Liver (tissue), 9 donors: ENCODE measurements around the gene CGB3. TPM values are rescaled to one million over a fixed set of nuclear protein-coding genes. Genes with fewer than 3 reads are reported as not detected.

Experiments
- DNase-seq: peaks from one replicate; pipeline ENCODE4 v3.0.0-alpha.2; 2017; ENCODE audit warnings: low spot score
- H3K27ac ChIP-seq, 2 donors: one replicate each; pipeline ENCODE4 v1.7.0; 2013; ENCODE audit warnings: inconsistent platforms in 2 of 2, low read length in 2 of 2, control low read depth in 1 of 2, low read depth in 1 of 2, mild to moderate bottlenecking in 1 of 2
- H3K27me3 ChIP-seq, 4 donors: one replicate each; pipeline versions ENCODE4 v1.6.1 to v1.7.0; 2013; ENCODE audit warnings: low read length in 3 of 4, inconsistent platforms in 1 of 4, mild to moderate bottlenecking in 1 of 4, moderate library complexity in 1 of 4; ENCODE audit not compliant: control insufficient read depth in 4 of 4, insufficient read depth in 4 of 4
- H3K36me3 ChIP-seq, 4 donors: one replicate each; pipeline versions ENCODE4 v1.6.1 to v1.7.0; 2013; ENCODE audit warnings: low read length in 3 of 4, mild to moderate bottlenecking in 3 of 4, low read depth in 1 of 4, moderate library complexity in 1 of 4; ENCODE audit not compliant: control insufficient read depth in 4 of 4, insufficient read depth in 3 of 4
- H3K4me1 ChIP-seq, 4 donors: one replicate each; pipeline versions ENCODE4 v1.6.1 to v1.7.0; 2013; ENCODE audit warnings: low read length in 3 of 4, mild to moderate bottlenecking in 3 of 4, moderate library complexity in 1 of 4; ENCODE audit not compliant: control insufficient read depth in 4 of 4, insufficient read depth in 4 of 4
- H3K4me3 ChIP-seq, 3 donors: one replicate each; pipeline versions ENCODE4 v1.6.1 to v1.7.0; 2013; ENCODE audit warnings: low read length in 3 of 3, control low read depth in 1 of 3, low read depth in 1 of 3, mild to moderate bottlenecking in 1 of 3
- H3K9ac ChIP-seq, 2 donors: one replicate each; pipeline ENCODE4 v1.7.0; 2013; ENCODE audit warnings: low read length in 2 of 2, mild to moderate bottlenecking in 2 of 2, moderate library complexity in 2 of 2, control low read depth in 1 of 2, low read depth in 1 of 2
- H3K9me3 ChIP-seq, 4 donors: one replicate each; pipeline versions ENCODE4 v1.6.1 to v1.7.0; 2013; ENCODE audit warnings: low read length in 3 of 4; ENCODE audit not compliant: control insufficient read depth in 4 of 4
- EGR1 ChIP-seq, 2 donors: IDR thresholded peaks; 2 replicates each; pipeline ENCODE4 v1.6.1; 2016 to 2018; ENCODE audit warnings: antibody characterized with exemption in 2 of 2, low read depth in 2 of 2
- FOXA2 ChIP-seq: IDR thresholded peaks from 2 replicates; pipeline ENCODE4 v1.6.1; 2016; ENCODE audit warnings: antibody characterized with exemption
- GABPA ChIP-seq, 2 donors: IDR thresholded peaks in 1 of 2; conservative IDR thresholded peaks in 1 of 2; 2 replicates each; pipeline ENCODE4 v1.6.1; 2016; ENCODE audit warnings: antibody characterized with exemption in 2 of 2, mild to moderate bottlenecking in 1 of 2, moderate library complexity in 1 of 2
- HNF4A ChIP-seq, 2 donors: conservative IDR thresholded peaks; 2 replicates each; pipeline ENCODE4 v1.6.1; 2016; ENCODE audit warnings: antibody characterized with exemption in 2 of 2, mild to moderate bottlenecking in 2 of 2
- HNF4G ChIP-seq: IDR thresholded peaks from 2 replicates; pipeline ENCODE4 v1.6.1; 2016; ENCODE audit warnings: antibody characterized with exemption
- JUND ChIP-seq, 2 donors: IDR thresholded peaks; 2 replicates each; pipeline ENCODE4 v1.6.1; 2016; ENCODE audit warnings: antibody characterized with exemption in 2 of 2
- NR2F2 ChIP-seq: IDR thresholded peaks from 2 replicates; pipeline ENCODE4 v1.6.1; 2016; ENCODE audit warnings: antibody characterized with exemption
- RAD21 ChIP-seq, 2 donors: IDR thresholded peaks; 2 replicates each; pipeline ENCODE4 v1.6.1; 2016; ENCODE audit warnings: antibody characterized with exemption in 2 of 2, mild to moderate bottlenecking in 2 of 2
- RXRA ChIP-seq, 2 donors: IDR thresholded peaks; 2 replicates each; pipeline ENCODE4 v1.6.1; 2017 to 2018; ENCODE audit warnings: antibody characterized with exemption in 2 of 2, mild to moderate bottlenecking in 1 of 2
- TAF1 ChIP-seq: conservative IDR thresholded peaks from 2 replicates; pipeline ENCODE4 v1.6.1; 2016; ENCODE audit warnings: antibody characterized with exemption, mild to moderate bottlenecking
- WGBS: extraction: QIAGEN DNeasy Blood & Tissue Kit; methylation state at CpG from one replicate; pipeline ENCODE4 v1.1.7; 2013; 5-methylcytosine and 5-hydroxymethylcytosine counted together
- polyA plus RNA-seq, 2 donors: library from polyadenylated mRNA; stranded (reverse) in 1 of 2; unstranded in 1 of 2; fragments of 200-250 nt in 1 of 2; fragments of >200 nt in 1 of 2; fragmentation: Nextera tagmentation in 1 of 2; extraction: Ambion mirVana in 1 of 2; gene quantifications; one replicate each; pipeline versions ENCODE4 v1.2.1 to v1.2.3, GENCODE V29; 2013 to 2015
- total RNA-seq, 2 donors: library from RNA; depleted of rRNA; stranded (reverse); fragments of >200 nt; gene quantifications; one replicate each; pipeline ENCODE4 v1.2.3, GENCODE V29; 2014
- TF ChIP-seq, protein P1 (sequence below): IDR thresholded peaks from 2 replicates; pipeline ENCODE4 v1.6.1; 2016; ENCODE audit warnings: antibody characterized with exemption
- TF ChIP-seq, protein P2 (sequence below): IDR thresholded peaks from 2 replicates; pipeline ENCODE4 v1.6.1; 2016; ENCODE audit warnings: antibody characterized with exemption
- TF ChIP-seq, protein P3 (sequence below): IDR thresholded peaks from 2 replicates; pipeline ENCODE4 v1.6.1; 2016; ENCODE audit warnings: antibody characterized with exemption, mild to moderate bottlenecking
- TF ChIP-seq, protein P4 (sequence below): fragments of 150-350 bp; IDR thresholded peaks from 2 replicates; pipeline ENCODE4 v1.5.1; 2017; ENCODE audit warnings: improper control_type of control experiment, low read depth, low read length; ENCODE audit not compliant: missing input control
- TF ChIP-seq, protein P5 (sequence below): IDR thresholded peaks from 2 replicates; pipeline ENCODE4 v1.6.1; 2016; ENCODE audit warnings: antibody characterized with exemption
- donor health status: healthy.
- donor health status: healthy.
- donor health status: healthy.
- donor health status: healthy.
- donor health status: healthy.

The CGB3 gene
- total and polyA plus RNA-seq, 4 donors, result not detected

DNA sequence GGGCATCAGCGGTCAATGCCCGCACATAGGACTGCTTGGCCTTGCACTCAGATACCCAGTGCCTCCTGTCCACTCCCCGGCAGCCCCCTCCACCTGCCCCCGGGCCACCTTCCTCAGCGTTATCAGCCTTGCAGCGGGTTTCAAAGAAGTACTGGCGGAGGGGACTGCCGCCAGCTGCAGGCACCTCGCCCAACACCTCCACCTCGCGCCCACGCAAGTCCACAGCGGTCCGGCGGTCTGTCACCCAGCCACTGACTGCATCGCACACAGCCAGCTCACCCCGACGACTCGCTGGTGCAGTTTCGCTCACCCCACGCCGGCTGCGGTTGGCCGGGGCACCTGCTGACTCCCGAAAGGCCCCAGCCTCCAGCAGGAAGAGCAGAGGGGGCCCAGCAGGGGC lies 37.3 kb upstream of the CGB3 start:
- Histone ChIP-seq H3K4me1 (peaks cover 0 to 16% (median 9%) of the 10 kb centered on the region in 4 donors), H3K36me3 (no peaks in the 10 kb centered on the region), H3K27me3 (no peaks in the 10 kb centered on the region), H3K27ac (no peak overlapping the region), H3K9me3 (no peaks in the 10 kb centered on the region), H3K4me3 (no peak overlapping the region), H3K9ac (no peak overlapping the region)
- WGBS, result 70% methylated on average over 25 of the region's 25 CpGs
- TF ChIP-seq FOXA2, result no peak
- TF ChIP-seq, protein P1, sequence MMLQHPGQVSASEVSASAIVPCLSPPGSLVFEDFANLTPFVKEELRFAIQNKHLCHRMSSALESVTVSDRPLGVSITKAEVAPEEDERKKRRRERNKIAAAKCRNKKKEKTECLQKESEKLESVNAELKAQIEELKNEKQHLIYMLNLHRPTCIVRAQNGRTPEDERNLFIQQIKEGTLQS, result no peak
- no peak for TF ChIP-seq GABPA (IDR thresholded peaks at IDR 0.05 in 1 of 2, conservative IDR thresholded peaks at IDR 0.05 in 1 of 2)
- no peak for TF ChIP-seq TAF1
- TF ChIP-seq, protein P2, sequence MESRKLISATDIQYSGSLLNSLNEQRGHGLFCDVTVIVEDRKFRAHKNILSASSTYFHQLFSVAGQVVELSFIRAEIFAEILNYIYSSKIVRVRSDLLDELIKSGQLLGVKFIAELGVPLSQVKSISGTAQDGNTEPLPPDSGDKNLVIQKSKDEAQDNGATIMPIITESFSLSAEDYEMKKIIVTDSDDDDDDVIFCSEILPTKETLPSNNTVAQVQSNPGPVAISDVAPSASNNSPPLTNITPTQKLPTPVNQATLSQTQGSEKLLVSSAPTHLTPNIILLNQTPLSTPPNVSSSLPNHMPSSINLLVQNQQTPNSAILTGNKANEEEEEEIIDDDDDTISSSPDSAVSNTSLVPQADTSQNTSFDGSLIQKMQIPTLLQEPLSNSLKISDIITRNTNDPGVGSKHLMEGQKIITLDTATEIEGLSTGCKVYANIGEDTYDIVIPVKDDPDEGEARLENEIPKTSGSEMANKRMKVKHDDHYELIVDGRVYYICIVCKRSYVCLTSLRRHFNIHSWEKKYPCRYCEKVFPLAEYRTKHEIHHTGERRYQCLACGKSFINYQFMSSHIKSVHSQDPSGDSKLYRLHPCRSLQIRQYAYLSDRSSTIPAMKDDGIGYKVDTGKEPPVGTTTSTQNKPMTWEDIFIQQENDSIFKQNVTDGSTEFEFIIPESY, result no peak
- no peak for TF ChIP-seq JUND (IDR thresholded peaks at IDR 0.05)
- TF ChIP-seq NR2F2, result no peak
- TF ChIP-seq RAD21 (IDR thresholded peaks at IDR 0.05), result no peak
- TF ChIP-seq HNF4A (conservative IDR thresholded peaks at IDR 0.05), result no peak
- TF ChIP-seq, protein P3, sequence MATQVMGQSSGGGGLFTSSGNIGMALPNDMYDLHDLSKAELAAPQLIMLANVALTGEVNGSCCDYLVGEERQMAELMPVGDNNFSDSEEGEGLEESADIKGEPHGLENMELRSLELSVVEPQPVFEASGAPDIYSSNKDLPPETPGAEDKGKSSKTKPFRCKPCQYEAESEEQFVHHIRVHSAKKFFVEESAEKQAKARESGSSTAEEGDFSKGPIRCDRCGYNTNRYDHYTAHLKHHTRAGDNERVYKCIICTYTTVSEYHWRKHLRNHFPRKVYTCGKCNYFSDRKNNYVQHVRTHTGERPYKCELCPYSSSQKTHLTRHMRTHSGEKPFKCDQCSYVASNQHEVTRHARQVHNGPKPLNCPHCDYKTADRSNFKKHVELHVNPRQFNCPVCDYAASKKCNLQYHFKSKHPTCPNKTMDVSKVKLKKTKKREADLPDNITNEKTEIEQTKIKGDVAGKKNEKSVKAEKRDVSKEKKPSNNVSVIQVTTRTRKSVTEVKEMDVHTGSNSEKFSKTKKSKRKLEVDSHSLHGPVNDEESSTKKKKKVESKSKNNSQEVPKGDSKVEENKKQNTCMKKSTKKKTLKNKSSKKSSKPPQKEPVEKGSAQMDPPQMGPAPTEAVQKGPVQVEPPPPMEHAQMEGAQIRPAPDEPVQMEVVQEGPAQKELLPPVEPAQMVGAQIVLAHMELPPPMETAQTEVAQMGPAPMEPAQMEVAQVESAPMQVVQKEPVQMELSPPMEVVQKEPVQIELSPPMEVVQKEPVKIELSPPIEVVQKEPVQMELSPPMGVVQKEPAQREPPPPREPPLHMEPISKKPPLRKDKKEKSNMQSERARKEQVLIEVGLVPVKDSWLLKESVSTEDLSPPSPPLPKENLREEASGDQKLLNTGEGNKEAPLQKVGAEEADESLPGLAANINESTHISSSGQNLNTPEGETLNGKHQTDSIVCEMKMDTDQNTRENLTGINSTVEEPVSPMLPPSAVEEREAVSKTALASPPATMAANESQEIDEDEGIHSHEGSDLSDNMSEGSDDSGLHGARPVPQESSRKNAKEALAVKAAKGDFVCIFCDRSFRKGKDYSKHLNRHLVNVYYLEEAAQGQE, result no peak
- DNase-seq, result no peak

DNA sequence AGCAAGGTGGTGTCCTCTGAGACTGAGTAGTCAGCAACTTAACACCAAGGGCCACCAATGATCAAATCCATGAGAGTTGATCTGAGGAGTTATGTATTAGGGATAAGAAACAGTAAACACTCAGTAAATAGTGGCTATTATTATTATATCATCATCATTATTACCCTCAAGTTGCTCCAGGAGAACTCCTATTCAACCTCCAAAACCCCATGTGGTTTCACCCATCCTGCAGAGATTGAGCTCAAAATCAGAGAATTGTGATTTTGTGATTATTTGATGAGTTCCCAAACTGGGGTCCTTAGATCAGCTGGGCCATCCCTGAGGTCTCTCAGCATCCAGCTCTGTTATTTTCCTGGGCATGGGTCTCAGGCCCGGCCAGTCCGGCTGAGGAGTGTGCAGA lies 36.9 kb upstream of the CGB3 start:
- peaks cover 0 to 21% (median 12%) of the 10 kb centered on the region in 4 donors for H3K4me1 ChIP-seq
- TF ChIP-seq, protein P4, sequence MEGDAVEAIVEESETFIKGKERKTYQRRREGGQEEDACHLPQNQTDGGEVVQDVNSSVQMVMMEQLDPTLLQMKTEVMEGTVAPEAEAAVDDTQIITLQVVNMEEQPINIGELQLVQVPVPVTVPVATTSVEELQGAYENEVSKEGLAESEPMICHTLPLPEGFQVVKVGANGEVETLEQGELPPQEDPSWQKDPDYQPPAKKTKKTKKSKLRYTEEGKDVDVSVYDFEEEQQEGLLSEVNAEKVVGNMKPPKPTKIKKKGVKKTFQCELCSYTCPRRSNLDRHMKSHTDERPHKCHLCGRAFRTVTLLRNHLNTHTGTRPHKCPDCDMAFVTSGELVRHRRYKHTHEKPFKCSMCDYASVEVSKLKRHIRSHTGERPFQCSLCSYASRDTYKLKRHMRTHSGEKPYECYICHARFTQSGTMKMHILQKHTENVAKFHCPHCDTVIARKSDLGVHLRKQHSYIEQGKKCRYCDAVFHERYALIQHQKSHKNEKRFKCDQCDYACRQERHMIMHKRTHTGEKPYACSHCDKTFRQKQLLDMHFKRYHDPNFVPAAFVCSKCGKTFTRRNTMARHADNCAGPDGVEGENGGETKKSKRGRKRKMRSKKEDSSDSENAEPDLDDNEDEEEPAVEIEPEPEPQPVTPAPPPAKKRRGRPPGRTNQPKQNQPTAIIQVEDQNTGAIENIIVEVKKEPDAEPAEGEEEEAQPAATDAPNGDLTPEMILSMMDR, result no peak
- TF ChIP-seq GABPA (IDR thresholded peaks at IDR 0.05 in 1 of 2, conservative IDR thresholded peaks at IDR 0.05 in 1 of 2), result no peak
- TF ChIP-seq, protein P1, result no peak
- TF ChIP-seq FOXA2, result no peak
- TF ChIP-seq HNF4G, result no peak
- TF ChIP-seq EGR1 (IDR thresholded peaks at IDR 0.05; ENCODE audit: low read depth in 2 of 2), result no peak
- TF ChIP-seq, protein P5, sequence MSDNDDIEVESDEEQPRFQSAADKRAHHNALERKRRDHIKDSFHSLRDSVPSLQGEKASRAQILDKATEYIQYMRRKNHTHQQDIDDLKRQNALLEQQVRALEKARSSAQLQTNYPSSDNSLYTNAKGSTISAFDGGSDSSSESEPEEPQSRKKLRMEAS, result no peak
- no peak for TF ChIP-seq RXRA (IDR thresholded peaks at IDR 0.05)
- TF ChIP-seq NR2F2, result no peak
- H3K27me3 ChIP-seq, result no peaks in the 10 kb centered on the region
- H3K27ac ChIP-seq, result no peak overlapping the region
- no peaks in the 10 kb centered on the region for H3K36me3 ChIP-seq
- DNase-seq, result no peak
- WGBS, result 96% methylated on average over 2 of the region's 2 CpGs
- H3K9me3 ChIP-seq, result no peaks in the 10 kb centered on the region
- H3K9ac ChIP-seq, result no peak overlapping the region
- H3K4me3 ChIP-seq, result no peak overlapping the region
